Astrocyte of the spinal cord (primary cell): ENCODE results near the gene SLC22A12.

Source experiments
- DNase-seq: peaks from one replicate; pipeline ENCODE4 v3.0.0; 2011; ENCODE audit warnings: low read depth, low spot score
- H3K4me3 ChIP-seq: 2 replicates; pipeline ENCODE4 v1.5.1; 2011; ENCODE audit warnings: low read depth, mild to moderate bottlenecking, low read length, moderate library complexity
- in situ Hi-C: cut with HindIII; loops from 2 replicates; pipeline ENCODE4 v1.10.0; 2017; ENCODE audit warnings: low sequenced_read_pairs
- TF ChIP-seq, protein P1 (sequence below): IDR thresholded peaks from 2 replicates; pipeline ENCODE4 v1.5.1; 2012; ENCODE audit warnings: low read depth, mild to moderate bottlenecking, low read length, inconsistent platforms

The SLC22A12 gene

DNA sequence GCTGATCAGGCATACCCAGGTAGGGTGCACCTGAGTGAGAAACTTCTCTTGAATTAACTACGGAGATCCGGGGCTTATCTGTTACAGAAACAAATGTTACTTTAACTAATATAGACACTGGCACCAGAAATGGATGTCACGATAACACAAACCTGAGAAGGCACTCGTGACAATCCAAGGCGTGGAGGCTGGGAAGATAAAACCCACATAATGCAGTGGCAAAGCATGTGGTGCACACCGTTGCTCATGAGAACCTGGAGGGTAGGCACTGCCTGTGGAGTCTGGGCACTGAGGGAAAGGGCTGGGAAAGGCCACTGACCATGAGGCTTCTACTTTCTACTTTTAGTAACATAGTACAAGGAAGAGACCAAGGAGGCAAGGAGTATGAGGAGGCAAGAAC is 22.6 kb downstream of the SLC22A12 start:
- TF ChIP-seq, protein P1, sequence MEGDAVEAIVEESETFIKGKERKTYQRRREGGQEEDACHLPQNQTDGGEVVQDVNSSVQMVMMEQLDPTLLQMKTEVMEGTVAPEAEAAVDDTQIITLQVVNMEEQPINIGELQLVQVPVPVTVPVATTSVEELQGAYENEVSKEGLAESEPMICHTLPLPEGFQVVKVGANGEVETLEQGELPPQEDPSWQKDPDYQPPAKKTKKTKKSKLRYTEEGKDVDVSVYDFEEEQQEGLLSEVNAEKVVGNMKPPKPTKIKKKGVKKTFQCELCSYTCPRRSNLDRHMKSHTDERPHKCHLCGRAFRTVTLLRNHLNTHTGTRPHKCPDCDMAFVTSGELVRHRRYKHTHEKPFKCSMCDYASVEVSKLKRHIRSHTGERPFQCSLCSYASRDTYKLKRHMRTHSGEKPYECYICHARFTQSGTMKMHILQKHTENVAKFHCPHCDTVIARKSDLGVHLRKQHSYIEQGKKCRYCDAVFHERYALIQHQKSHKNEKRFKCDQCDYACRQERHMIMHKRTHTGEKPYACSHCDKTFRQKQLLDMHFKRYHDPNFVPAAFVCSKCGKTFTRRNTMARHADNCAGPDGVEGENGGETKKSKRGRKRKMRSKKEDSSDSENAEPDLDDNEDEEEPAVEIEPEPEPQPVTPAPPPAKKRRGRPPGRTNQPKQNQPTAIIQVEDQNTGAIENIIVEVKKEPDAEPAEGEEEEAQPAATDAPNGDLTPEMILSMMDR = no peak
- H3K4me3 ChIP-seq = no peak overlapping the region
- in situ Hi-C loops = no loop called here
- no peak for DNase-seq

- in situ Hi-C loops = no loop called here
- DNase-seq = no peak
- TF ChIP-seq, protein P1 = no peak
- no peak overlapping the region for H3K4me3 ChIP-seq
Measured at GRCh38 chr11:64614917-64615316, 23.9 kb downstream of the SLC22A12 start.

DNA sequence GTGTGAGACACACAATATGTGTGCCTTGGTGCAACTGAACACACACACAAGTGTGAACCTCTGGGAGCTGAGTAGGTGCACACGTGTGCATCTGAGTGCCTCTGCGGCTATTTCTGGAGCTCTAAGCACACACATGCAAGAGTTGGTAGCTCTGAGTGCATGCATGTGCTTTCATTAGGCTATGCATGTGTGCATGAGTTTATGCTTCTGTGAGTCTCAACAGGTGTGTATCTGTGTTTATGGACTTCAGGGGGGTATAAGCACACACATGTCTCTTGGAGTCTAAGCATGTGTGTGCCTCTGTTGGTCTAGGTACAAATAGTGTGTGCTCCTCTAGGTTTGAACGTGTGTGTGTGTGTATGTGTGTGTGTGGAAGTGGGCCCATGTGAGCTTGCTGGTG is 25.8 kb downstream of the SLC22A12 start:
- TF ChIP-seq, protein P1 = no peak
- in situ Hi-C loops = no loop called here
- DNase-seq = no peak
- no peak overlapping the region for H3K4me3 ChIP-seq

DNA sequence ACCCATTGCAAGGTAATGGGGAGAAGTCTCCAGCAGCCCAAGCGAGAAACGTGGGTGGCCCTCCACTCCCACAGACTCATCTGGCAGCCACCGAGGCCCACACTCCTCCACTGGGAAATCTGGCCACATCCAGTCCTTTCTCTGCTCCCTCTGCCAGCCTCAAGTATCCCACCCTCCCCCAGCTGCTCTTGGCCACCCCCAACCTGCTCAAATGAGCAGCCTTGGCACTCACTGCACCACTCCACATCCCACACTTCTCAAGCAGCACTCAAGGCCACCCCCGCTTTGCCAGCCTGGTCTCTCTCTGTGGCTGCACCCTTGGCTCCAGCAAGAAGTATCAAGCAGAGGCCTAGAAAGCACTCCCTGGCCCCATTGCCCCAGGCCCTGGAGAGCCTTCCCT is 28.2 kb downstream of the SLC22A12 start:
- TF ChIP-seq, protein P1 = no peak
- H3K4me3 ChIP-seq = no peak overlapping the region
- DNase-seq = no peak
- in situ Hi-C loops = no loop called here

- TF ChIP-seq, protein P1 = no peak
- in situ Hi-C loops = no loop called here
- no peak overlapping the region for H3K4me3 ChIP-seq
- peak; percentile 16 for DNase-seq
Measured at GRCh38 chr11:64619811-64620380, 28.9 kb downstream of the SLC22A12 start.

DNA sequence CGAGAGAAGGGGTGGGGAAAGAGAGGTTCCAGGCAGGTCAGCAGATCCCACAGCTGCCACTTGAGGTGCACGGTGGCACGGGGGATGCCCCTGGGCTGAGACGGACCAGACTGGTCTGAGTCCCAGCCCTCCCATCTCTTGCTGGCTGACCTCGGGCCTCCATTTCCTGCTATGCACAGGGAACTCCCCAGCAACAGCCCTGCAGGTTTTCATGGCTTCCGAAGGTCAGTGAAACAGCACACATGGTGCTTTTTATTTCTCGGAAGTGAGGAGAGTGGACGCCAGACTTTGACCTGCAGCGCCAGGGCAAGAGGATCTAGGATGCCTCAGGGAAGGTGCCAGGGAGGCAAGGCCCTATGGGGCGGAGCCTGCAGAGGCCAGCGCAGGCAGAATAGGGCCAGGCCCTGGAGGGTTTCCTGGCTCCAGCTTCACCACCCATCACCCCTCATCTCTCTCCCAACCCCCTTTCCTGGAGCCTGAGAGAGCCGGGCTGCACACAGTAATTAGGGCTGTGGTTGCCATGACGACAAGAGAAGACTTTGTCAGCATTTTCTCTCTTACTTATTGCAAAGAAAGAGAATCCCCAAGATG is 29.5 kb downstream of the SLC22A12 start:
- H3K4me3 ChIP-seq = no peak overlapping the region
- TF ChIP-seq, protein P1 = no peak
- DNase-seq = no peak
- in situ Hi-C loops = no loop called here
